ENCODE measurements around the gene TRPC4AP.

Gene TRPC4AP

DNA sequence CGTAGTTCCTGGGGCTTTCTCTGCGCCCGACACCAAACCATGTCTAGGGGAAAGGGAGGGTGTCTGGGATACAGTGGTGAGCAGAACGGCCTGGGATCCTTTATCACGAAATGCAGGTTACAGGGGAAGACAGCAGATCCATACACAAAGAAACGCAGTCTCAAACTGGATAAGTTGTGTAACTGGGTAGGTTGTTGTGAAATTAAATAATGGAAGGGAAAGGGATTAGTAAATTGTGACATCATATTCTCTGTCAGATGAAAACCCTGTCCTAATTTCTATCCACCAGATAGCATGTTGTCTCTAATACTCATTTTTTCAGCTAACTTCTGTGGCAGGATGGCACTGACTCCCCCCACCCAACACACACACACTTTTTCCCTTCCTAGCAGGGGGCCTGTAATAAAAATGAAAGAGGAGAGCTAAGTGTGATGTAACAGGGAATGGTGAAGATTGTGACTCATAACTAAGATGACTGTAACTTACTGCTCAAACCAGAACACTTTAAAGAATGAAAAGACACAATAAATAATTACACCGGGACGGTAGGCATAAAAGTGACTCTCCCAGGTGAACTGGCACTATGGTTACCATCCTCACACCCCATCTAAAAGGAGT, 769 bp upstream of the TRPC4AP start:
- TF ChIP-seq, protein P1, sequence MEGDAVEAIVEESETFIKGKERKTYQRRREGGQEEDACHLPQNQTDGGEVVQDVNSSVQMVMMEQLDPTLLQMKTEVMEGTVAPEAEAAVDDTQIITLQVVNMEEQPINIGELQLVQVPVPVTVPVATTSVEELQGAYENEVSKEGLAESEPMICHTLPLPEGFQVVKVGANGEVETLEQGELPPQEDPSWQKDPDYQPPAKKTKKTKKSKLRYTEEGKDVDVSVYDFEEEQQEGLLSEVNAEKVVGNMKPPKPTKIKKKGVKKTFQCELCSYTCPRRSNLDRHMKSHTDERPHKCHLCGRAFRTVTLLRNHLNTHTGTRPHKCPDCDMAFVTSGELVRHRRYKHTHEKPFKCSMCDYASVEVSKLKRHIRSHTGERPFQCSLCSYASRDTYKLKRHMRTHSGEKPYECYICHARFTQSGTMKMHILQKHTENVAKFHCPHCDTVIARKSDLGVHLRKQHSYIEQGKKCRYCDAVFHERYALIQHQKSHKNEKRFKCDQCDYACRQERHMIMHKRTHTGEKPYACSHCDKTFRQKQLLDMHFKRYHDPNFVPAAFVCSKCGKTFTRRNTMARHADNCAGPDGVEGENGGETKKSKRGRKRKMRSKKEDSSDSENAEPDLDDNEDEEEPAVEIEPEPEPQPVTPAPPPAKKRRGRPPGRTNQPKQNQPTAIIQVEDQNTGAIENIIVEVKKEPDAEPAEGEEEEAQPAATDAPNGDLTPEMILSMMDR (conservative IDR thresholded peaks at IDR 0.05), result no peak
- peak overlapping the region; percentile 92 for H3K27ac ChIP-seq

GRCh38 chr20:35091816-35092523, 637 bp downstream of the TRPC4AP start:
- H3K27ac ChIP-seq, result peak overlapping the region; percentile 92
- TF ChIP-seq, protein P1 (conservative IDR thresholded peaks at IDR 0.05), result no peak

DNA sequence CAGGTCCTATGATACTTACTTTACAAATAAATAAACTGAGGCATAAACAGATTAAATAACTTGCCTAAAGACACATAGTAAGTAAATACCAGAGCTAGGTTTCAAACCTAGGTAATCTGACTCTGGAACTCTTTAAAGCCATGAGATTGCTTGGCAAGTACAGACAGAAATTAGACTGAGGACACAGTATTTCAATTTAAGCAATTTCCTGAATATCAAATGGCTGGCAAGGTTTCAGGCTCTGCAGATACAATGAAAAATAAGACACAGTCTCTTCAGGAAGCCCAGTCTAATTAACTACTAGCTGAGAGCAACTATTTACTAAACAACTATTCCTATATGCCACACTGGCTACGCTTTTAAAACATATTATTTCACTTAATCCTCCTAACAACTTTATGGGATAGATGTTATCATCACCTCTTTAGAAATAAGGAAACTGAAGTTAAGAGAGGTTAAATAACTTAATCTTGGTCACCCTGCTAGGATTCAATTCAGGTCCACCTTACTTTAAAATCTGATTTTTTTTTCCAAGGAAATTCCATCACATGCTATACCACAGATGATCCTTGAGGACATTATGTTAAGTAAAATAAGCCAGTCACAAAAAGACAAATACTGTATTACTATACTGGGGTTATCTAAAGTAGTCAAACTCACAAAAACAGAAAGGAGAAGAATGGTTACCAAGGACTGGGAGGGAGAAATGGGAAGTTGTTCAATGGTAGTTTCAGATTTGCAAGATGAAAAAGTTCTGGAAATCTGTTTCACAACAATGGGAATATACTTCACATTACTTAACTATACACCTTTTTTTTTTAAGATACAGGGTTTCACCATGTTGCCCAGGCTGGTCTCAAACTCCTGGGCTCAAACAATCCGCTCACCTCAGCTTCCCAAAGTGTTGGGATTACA, 4.1 kb downstream of the TRPC4AP start:
- H3K27ac ChIP-seq, result peak overlapping the region; percentile 46

GRCh38 chr20:35087791-35088190, 4.8 kb downstream of the TRPC4AP start:
- peak overlapping the region; percentile 46 for H3K27ac ChIP-seq
- TF ChIP-seq, protein P1 (conservative IDR thresholded peaks at IDR 0.05), result no peak

More for the DNA sequence above, 4.1 kb downstream of the TRPC4AP start:
- TF ChIP-seq, protein P1 (conservative IDR thresholded peaks at IDR 0.05), result no peak

GRCh38 chr20:35087355-35087754, 5.3 kb downstream of the TRPC4AP start:
- TF ChIP-seq, protein P1 (conservative IDR thresholded peaks at IDR 0.05), result no peak
- peak overlapping the region; percentile 46 for H3K27ac ChIP-seq

- TF ChIP-seq, protein P1 (conservative IDR thresholded peaks at IDR 0.05), result no peak
- peak overlapping the region; percentile 75 for H3K27ac ChIP-seq
Observed at GRCh38 chr20:35085477-35086225, 7.0 kb downstream of the TRPC4AP start.
